ENCODE data around the gene AQP1. TPM values are rescaled to one million over a fixed set of nuclear protein-coding genes. Genes with fewer than 3 reads are reported as not detected.

The AQP1 gene
- total RNA-seq, 4 donors from 2014 or later, result 81.9 to 149 (median 113) TPM

DNA sequence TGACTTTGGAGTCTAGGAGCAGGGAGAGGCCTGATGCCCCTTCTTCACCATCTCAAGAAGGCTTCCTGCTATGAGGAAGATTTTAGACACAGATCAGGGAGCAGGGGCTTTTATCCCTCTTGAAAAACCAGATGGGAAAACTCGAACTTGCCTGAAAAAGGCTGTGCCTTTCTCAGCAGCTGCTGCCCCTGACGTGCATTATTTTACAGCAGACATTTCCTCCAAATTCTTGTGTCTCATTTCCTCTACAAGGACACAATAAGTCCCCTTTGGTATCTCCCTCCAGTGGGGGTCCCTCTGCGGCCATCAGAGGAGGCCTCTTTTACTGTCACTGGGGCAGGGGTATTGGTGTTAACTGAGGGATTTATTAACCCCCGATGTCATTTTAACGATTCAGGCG lies 38.0 kb upstream of the AQP1 start:
- Histone ChIP-seq H3K4me1 (peaks cover 0 to 14% of the 10 kb centered on the region in 2 donors), H3K4me3 (no peak overlapping the region), H3K9me3 (no peaks in the 10 kb centered on the region), H3K27ac (peak overlapping the region in 2 of 4 donors; percentile 31 to 42), H3K27me3 (no peaks in the 10 kb centered on the region), H3K36me3 (no peaks in the 10 kb centered on the region)
- DNase-seq (no peak), ATAC-seq (no peak)
- intact Hi-C loops (cut with DNase I; ENCODE audit: low total_unique reads) (no loop called here), in situ Hi-C loops (cut with MboI; ENCODE audit: low sequenced_read_pairs in 4 of 4) (no loop called here)
- TF ChIP-seq, protein P1, sequence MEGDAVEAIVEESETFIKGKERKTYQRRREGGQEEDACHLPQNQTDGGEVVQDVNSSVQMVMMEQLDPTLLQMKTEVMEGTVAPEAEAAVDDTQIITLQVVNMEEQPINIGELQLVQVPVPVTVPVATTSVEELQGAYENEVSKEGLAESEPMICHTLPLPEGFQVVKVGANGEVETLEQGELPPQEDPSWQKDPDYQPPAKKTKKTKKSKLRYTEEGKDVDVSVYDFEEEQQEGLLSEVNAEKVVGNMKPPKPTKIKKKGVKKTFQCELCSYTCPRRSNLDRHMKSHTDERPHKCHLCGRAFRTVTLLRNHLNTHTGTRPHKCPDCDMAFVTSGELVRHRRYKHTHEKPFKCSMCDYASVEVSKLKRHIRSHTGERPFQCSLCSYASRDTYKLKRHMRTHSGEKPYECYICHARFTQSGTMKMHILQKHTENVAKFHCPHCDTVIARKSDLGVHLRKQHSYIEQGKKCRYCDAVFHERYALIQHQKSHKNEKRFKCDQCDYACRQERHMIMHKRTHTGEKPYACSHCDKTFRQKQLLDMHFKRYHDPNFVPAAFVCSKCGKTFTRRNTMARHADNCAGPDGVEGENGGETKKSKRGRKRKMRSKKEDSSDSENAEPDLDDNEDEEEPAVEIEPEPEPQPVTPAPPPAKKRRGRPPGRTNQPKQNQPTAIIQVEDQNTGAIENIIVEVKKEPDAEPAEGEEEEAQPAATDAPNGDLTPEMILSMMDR (IDR thresholded peaks at IDR 0.05 in 4 of 5, conservative IDR thresholded peaks at IDR 0.05 in 1 of 5), result no peak
- TF ChIP-seq POLR2A (IDR thresholded peaks at IDR 0.05), result no peak

DNA sequence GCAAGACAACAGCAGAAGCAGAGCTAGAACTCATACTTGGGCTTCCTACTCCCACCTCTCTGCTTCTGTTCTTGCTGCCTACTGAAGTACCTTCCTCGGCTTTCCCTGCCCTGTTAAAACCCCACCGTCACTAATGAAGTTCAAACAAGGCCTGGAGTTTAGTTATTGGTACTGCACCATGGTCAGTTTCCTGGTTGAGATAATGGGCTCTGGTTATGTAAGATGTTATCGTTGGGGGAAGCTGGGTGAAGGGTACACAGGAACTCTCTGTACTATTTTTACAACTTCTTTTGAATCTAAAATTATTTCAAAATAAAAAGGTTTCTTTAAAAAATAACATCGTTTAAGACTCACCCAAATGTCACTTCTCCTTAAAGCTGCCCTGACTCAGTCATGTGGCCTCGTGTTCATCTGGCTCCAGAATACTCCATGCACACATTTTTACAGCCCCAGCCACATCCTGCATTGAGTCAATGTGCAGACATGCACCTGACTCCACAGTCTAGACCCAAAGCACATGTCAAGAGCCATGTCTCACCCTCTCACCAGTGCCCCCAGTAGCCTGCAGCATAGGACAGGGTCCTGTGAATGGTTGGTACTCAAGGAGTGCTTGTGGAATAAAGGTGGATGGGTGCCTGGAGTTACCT lies 36.9 kb upstream of the AQP1 start:
- DNase-seq (no peak), ATAC-seq (no peak)
- Histone ChIP-seq H3K4me3 (no peak overlapping the region), H3K27ac (no peak overlapping the region), H3K27me3 (no peaks in the 10 kb centered on the region), H3K4me1 (peaks cover 0 to 4% of the 10 kb centered on the region in 2 donors), H3K36me3 (no peaks in the 10 kb centered on the region), H3K9me3 (no peaks in the 10 kb centered on the region)
- intact Hi-C loops (cut with DNase I; ENCODE audit: low total_unique reads), result no loop called here
- TF ChIP-seq, protein P1 (IDR thresholded peaks at IDR 0.05 in 4 of 5, conservative IDR thresholded peaks at IDR 0.05 in 1 of 5), result no peak
- no peak for TF ChIP-seq POLR2A (IDR thresholded peaks at IDR 0.05)
- in situ Hi-C loops (cut with MboI; ENCODE audit: low sequenced_read_pairs in 4 of 4), result no loop called here

DNA sequence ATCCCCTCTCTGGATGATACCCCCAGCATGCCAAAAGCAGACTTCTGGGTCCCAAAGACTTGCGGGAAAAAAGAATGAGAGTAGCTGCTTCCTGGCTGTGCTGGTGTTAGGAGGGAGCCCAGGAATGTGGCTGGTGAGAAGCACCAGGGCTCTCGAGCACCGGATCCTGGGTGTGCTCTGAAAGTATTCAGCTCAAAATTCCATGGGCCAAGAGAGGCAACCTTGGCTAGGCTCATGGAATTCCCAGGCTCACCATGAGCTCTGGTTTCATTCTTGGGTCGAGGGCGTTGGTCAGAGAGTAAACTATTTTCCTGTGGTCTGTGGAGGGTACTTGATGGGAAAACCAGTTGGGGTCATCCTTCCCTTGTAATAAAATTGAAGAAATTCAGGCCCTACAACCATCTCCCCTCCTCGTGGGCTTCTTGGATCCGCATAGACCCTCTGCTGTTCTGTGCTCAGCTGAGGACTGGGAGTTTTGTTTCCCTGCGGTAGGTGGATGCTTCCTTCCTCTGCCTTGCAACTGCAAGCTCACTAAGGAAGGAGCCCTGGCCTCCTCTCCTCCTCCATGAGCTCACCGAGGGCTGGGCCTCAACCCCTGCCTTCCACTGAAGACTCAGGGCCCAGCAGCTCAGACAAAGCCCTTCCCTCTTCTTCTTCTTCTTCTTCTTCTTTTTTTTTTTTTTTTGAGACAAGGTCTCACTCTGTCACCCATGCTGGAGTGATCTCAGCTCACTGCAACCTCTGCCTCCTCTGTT lies 34.5 kb upstream of the AQP1 start:
- in situ Hi-C loops (cut with MboI; ENCODE audit: low sequenced_read_pairs in 4 of 4), result no loop called here
- Histone ChIP-seq H3K9me3 (no peaks in the 10 kb centered on the region), H3K27me3 (no peaks in the 10 kb centered on the region), H3K27ac (peak overlapping the region in 3 of 4 donors; percentile 35 to 55 (median 43)), H3K4me3 (no peak overlapping the region), H3K36me3 (no peaks in the 10 kb centered on the region), H3K4me1 (peaks cover 0 to 3% of the 10 kb centered on the region in 2 donors)
- DNase-seq (no peak), ATAC-seq (no peak)
- intact Hi-C loops (cut with DNase I; ENCODE audit: low total_unique reads), result no loop called here
- TF ChIP-seq, protein P1 (IDR thresholded peaks at IDR 0.05 in 4 of 5, conservative IDR thresholded peaks at IDR 0.05 in 1 of 5), result no peak
- TF ChIP-seq POLR2A (IDR thresholded peaks at IDR 0.05), result no peak

DNA sequence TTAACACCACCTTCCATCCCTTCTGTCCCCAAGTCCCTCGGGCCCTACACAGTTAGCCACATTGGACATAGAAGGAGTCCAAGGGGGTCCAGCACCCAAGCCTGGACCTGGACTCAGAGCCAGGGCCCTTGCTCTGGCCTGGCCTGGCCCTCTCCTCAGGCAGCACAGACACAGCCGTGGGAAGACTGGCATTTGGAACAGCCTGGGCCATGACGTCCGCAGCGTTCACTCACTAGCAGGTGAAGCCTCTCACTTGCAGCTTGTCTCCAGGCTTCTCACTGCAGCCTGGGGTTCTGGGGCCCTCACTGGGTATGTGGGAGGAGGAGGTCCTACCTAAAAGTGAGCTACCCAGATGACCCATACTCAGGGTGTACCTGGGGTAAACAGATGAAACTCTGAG lies 33.7 kb upstream of the AQP1 start:
- DNase-seq, result no peak
- ATAC-seq, result no peak
- Histone ChIP-seq H3K9me3 (no peaks in the 10 kb centered on the region), H3K27ac (no peak overlapping the region), H3K4me1 (peaks cover 0 to 3% of the 10 kb centered on the region in 2 donors), H3K4me3 (no peak overlapping the region), H3K36me3 (no peaks in the 10 kb centered on the region), H3K27me3 (no peaks in the 10 kb centered on the region)
- in situ Hi-C loops (cut with MboI; ENCODE audit: low sequenced_read_pairs in 4 of 4), result no loop called here
- intact Hi-C loops (cut with DNase I; ENCODE audit: low total_unique reads), result no loop called here
- no peak for TF ChIP-seq POLR2A (IDR thresholded peaks at IDR 0.05)
- TF ChIP-seq, protein P1 (IDR thresholded peaks at IDR 0.05 in 4 of 5, conservative IDR thresholded peaks at IDR 0.05 in 1 of 5), result no peak

All from gastrocnemius medialis (tissue), 4 donors.